Measurements from ENCODE around the gene LPP. TPM values are rescaled to one million over a fixed set of nuclear protein-coding genes. Genes with fewer than 3 reads are reported as not detected.

LPP gene
- total RNA-seq, 4 donors from 2014 or later: 183 to 293 (median 242) TPM

DNA sequence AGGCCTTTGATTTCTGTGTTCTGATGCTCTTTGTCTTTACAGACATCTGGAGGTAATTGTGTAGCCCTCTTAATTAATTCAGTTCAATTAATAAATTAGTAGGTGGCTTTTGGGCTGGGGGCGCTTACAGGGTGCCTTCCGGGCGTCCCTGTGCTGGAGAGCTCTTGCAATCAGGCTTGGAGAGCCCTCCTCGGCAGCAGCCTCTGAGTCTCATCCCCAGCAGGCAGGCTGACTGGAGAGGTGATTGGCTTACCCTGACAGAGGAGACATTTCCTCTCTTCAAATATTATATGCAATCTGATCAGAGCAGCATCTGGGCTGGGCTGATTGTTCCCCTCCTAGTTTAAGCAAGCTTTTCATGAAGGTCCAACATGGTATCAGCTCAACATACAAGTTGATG, 250.7 kb downstream of the LPP start:
- peaks cover 0 to 29% (median 0%) of the 10 kb centered on the region in 3 donors for H3K36me3 ChIP-seq
- no peak for DNase-seq (ENCODE audit: low spot score in 2 of 2)
- H3K27ac ChIP-seq: no peak overlapping the region
- WGBS, 2 donors: 94 to 95% methylated on average over 4 of the region's 4 CpGs
- peaks cover 0 to 13% (median 4%) of the 10 kb centered on the region in 4 donors for H3K4me1 ChIP-seq
- no peaks in the 10 kb centered on the region for H3K9me3 ChIP-seq
- no peaks in the 10 kb centered on the region for H3K27me3 ChIP-seq
- no peak overlapping the region for H3K4me3 ChIP-seq
- TF ChIP-seq, protein P1, sequence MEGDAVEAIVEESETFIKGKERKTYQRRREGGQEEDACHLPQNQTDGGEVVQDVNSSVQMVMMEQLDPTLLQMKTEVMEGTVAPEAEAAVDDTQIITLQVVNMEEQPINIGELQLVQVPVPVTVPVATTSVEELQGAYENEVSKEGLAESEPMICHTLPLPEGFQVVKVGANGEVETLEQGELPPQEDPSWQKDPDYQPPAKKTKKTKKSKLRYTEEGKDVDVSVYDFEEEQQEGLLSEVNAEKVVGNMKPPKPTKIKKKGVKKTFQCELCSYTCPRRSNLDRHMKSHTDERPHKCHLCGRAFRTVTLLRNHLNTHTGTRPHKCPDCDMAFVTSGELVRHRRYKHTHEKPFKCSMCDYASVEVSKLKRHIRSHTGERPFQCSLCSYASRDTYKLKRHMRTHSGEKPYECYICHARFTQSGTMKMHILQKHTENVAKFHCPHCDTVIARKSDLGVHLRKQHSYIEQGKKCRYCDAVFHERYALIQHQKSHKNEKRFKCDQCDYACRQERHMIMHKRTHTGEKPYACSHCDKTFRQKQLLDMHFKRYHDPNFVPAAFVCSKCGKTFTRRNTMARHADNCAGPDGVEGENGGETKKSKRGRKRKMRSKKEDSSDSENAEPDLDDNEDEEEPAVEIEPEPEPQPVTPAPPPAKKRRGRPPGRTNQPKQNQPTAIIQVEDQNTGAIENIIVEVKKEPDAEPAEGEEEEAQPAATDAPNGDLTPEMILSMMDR (IDR thresholded peaks at IDR 0.05): no peak
- TF ChIP-seq POLR2A (IDR thresholded peaks at IDR 0.05) (no peak), EP300 (IDR thresholded peaks at IDR 0.05) (no peak)

DNA sequence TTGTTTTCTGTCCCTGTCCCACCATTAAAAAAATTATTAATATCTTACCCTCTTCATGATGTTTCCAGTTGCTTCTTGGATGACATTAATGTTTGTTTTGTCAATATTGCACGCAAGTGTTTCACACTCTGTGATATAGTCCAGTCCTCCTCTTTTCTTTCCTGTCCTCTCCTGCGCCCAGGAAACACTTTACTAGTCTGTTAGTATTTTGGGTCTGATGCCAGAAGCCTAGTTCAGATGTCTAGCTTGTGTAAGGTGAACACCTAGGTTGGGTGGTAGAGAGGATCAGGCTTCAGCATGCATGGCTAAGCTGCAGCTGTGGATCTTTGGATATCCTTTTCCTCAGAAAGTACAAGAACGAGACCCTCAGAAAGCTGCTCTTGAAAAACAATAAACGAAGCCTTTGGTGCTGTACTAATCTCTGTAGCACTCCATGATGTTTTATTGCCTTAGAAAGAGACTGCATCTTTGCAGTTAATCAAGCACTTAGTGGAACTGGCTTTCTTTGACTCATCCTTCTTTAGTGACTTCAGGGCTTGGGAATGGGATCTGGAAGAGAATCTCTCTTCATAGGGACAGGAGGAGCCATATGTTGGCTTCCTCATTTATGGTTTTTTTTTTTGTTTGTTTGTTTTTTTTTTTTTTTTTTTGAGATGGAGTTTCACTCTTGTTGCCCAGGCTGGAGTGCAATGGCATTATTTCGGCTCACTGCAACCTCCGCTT, 253.4 kb downstream of the LPP start:
- H3K4me1 ChIP-seq: peaks cover 0 to 9% (median 0%) of the 10 kb centered on the region in 4 donors
- H3K27ac ChIP-seq: no peak overlapping the region
- H3K9me3 ChIP-seq: no peaks in the 10 kb centered on the region
- no peak for DNase-seq (ENCODE audit: low spot score in 2 of 2)
- no peaks in the 10 kb centered on the region for H3K27me3 ChIP-seq
- no peak overlapping the region for H3K4me3 ChIP-seq
- TF ChIP-seq, protein P1 (IDR thresholded peaks at IDR 0.05): no peak
- TF ChIP-seq EP300 (IDR thresholded peaks at IDR 0.05): no peak
- 76 to 78% methylated on average over 6 of the region's 6 CpGs for WGBS, 2 donors
- H3K36me3 ChIP-seq: peaks cover 0 to 29% (median 0%) of the 10 kb centered on the region in 3 donors

DNA sequence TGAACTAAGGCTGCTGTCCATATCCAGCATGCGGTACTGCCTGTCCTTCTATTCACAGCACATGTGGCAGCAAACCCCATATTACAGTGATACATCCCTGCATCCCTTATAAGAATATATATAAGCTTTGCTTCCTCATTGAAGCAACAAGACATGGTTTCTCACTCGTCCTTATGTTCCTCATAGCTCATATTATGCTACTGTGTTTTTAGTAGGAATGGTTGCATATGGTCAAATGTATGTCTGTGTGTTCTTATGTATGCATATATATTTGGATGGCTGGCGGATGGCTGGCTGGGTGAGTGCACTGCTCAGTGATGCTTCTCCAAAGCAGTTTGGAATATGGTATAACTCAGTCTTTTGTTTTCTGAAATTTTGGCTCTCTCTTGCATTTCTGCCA, 254.9 kb downstream of the LPP start:
- Histone ChIP-seq H3K27me3 (no peaks in the 10 kb centered on the region), H3K4me3 (no peak overlapping the region), H3K4me1 (no peaks in the 10 kb centered on the region), H3K9me3 (no peaks in the 10 kb centered on the region), H3K36me3 (peaks cover 0 to 29% (median 0%) of the 10 kb centered on the region in 3 donors), H3K27ac (no peak overlapping the region)
- no peak for DNase-seq (ENCODE audit: low spot score in 2 of 2)
- no peak for TF ChIP-seq POLR2A (IDR thresholded peaks at IDR 0.05)
- TF ChIP-seq EP300 (IDR thresholded peaks at IDR 0.05): no peak
- TF ChIP-seq, protein P1 (IDR thresholded peaks at IDR 0.05): no peak
- 87% methylated on average over 3 of the region's 3 CpGs for WGBS, 2 donors

DNA sequence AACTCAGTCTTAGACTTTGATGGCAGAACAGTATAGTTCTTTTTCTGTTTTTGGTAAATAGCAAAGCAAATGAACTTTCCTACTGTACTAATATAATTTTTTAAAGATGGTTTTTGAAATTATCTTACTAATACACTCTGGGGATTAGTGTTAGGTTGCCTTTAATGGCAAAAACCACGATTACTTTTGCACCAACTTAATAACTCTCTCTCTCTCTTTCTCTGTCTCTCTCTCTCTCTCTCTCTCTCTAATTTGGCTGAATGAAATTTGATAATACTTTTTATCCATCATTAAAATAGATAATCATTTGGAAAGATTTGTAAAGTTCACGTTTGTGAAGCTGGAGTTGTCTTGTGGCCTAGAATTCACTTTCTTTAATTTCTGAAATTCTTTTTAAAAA, 257.8 kb downstream of the LPP start:
- Histone ChIP-seq H3K36me3 (peaks cover 0 to 21% (median 0%) of the 10 kb centered on the region in 3 donors), H3K27me3 (no peaks in the 10 kb centered on the region), H3K9me3 (no peaks in the 10 kb centered on the region), H3K4me3 (no peak overlapping the region), H3K4me1 (no peaks in the 10 kb centered on the region), H3K27ac (no peak overlapping the region)
- DNase-seq (ENCODE audit: low spot score in 2 of 2): no peak
- TF ChIP-seq EP300 (IDR thresholded peaks at IDR 0.05) (no peak), POLR2A (IDR thresholded peaks at IDR 0.05) (no peak)
- TF ChIP-seq, protein P1 (IDR thresholded peaks at IDR 0.05): no peak
- 80 to 84% methylated on average over 2 of the region's 2 CpGs for WGBS, 2 donors

DNA sequence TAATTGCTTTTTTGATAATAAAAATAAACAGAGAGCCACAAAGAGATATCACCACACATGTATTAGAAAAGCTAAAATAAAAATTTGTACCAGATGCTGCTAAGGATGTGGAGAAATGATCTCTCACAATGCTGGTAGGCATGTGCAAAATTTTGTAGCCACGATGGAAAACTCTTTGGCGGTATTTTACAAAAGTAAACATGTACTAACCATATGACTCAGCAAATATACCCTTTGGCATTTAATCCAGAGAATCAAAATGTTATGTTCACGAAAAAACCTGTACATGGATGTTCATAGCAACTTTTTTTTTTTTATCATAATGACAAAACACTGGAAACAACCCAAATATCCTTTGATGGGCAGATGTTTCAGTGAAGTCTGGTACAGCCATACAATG, 261.2 kb downstream of the LPP start:
- no peak for DNase-seq (ENCODE audit: low spot score in 2 of 2)
- Histone ChIP-seq H3K9me3 (peaks cover 0 to 10% (median 0%) of the 10 kb centered on the region in 4 donors), H3K27ac (no peak overlapping the region), H3K27me3 (no peaks in the 10 kb centered on the region), H3K36me3 (no peaks in the 10 kb centered on the region), H3K4me1 (no peaks in the 10 kb centered on the region), H3K4me3 (no peak overlapping the region)
- TF ChIP-seq, protein P1 (IDR thresholded peaks at IDR 0.05): no peak
- TF ChIP-seq POLR2A (IDR thresholded peaks at IDR 0.05) (no peak), EP300 (IDR thresholded peaks at IDR 0.05) (no peak)
- 77 to 82% methylated on average over 3 of the region's 3 CpGs for WGBS, 2 donors

Data from tibial nerve (tissue), 4 donors.